Tibial artery (tissue), 4 donors: Measurements from ENCODE around the gene NLGN1.

Experiments
- DNase-seq, 2 donors: peaks; one replicate each; pipeline ENCODE4 v3.0.0-alpha.2; 2019
- H3K27ac ChIP-seq, 2 donors: fragments of 200-600 bp; sonication (generic) in 1 of 2; 1 replicate in 1 of 2; 2 replicates in 1 of 2; pipeline ENCODE4 v1.5.1; 2018 to 2019; ENCODE audit warnings: mild to moderate bottlenecking in 1 of 2
- H3K27me3 ChIP-seq, 2 donors: fragments of 200-600 bp; sonication (generic) in 1 of 2; one replicate each; pipeline versions ENCODE4 v1.5.1 to v1.6.0; 2016 to 2019
- H3K36me3 ChIP-seq, 3 donors: fragments of 200-600 bp; sonication (generic) in 2 of 3; one replicate each; pipeline ENCODE4 v1.5.1; 2016 to 2019; ENCODE audit warnings: mild to moderate bottlenecking in 2 of 3
- H3K4me1 ChIP-seq, 4 donors: fragments of 200-600 bp; sonication (generic) in 2 of 4; 1 replicate in 3 of 4; 2 replicates in 1 of 4; pipeline ENCODE4 v1.5.1; 2016 to 2019
- H3K4me3 ChIP-seq, 2 donors: fragments of 200-600 bp; sonication (generic) in 1 of 2; 1 replicate in 1 of 2; 2 replicates in 1 of 2; pipeline ENCODE4 v1.5.1; 2018 to 2019; ENCODE audit warnings: mild to moderate bottlenecking in 2 of 2
- H3K9me3 ChIP-seq, 3 donors: fragments of 200-600 bp; sonication (generic) in 1 of 3; one replicate each; pipeline ENCODE4 v1.5.1; 2016 to 2019
- intact Hi-C: fragments of 100-400 bp; cut with DNase I; formaldehyde crosslinking; loops from one replicate; pipeline ENCODE4 v1.15.0; 2023; ENCODE audit warnings: low total_unique reads
- TF ChIP-seq, protein P1 (sequence below), 2 experiments: fragments of 200-600 bp in 1 of 2; fragments of 450-650 bp in 1 of 2; IDR thresholded peaks; one replicate each; pipeline ENCODE4 v1.5.1; 2017 to 2019; ENCODE audit warnings: antibody characterized with exemption in 2 of 2, mild to moderate bottlenecking in 1 of 2, moderate library complexity in 1 of 2

The NLGN1 gene

DNA sequence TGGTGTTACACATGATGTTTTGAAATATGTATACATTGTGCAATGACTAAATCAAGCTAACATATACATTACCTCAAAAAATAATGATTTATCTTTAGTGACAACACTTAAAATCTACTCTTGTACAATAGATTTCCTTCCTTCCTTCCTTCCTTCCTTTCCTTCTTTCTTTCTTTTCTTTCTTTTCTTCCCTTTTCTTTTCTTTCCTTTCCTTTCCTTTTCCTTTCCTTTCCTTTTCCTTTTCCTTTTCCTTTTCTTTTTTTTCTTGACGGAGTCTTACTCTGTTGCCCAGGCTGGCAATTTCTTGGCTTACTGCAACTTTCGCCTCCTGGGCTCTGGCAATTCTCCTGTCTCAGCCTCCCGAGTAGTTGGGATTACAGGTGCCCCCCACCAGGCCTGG is 170.5 kb downstream of the NLGN1 start:
- no peak overlapping the region for H3K27ac ChIP-seq
- H3K4me3 ChIP-seq = no peak overlapping the region
- TF ChIP-seq, protein P1, sequence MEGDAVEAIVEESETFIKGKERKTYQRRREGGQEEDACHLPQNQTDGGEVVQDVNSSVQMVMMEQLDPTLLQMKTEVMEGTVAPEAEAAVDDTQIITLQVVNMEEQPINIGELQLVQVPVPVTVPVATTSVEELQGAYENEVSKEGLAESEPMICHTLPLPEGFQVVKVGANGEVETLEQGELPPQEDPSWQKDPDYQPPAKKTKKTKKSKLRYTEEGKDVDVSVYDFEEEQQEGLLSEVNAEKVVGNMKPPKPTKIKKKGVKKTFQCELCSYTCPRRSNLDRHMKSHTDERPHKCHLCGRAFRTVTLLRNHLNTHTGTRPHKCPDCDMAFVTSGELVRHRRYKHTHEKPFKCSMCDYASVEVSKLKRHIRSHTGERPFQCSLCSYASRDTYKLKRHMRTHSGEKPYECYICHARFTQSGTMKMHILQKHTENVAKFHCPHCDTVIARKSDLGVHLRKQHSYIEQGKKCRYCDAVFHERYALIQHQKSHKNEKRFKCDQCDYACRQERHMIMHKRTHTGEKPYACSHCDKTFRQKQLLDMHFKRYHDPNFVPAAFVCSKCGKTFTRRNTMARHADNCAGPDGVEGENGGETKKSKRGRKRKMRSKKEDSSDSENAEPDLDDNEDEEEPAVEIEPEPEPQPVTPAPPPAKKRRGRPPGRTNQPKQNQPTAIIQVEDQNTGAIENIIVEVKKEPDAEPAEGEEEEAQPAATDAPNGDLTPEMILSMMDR (IDR thresholded peaks at IDR 0.05) = no peak
- intact Hi-C loops = no loop called here
- H3K4me1 ChIP-seq = no peaks in the 10 kb centered on the region
- no peaks in the 10 kb centered on the region for H3K9me3 ChIP-seq
- H3K27me3 ChIP-seq = no peaks in the 10 kb centered on the region
- H3K36me3 ChIP-seq = no peaks in the 10 kb centered on the region
- no peak for DNase-seq

DNA sequence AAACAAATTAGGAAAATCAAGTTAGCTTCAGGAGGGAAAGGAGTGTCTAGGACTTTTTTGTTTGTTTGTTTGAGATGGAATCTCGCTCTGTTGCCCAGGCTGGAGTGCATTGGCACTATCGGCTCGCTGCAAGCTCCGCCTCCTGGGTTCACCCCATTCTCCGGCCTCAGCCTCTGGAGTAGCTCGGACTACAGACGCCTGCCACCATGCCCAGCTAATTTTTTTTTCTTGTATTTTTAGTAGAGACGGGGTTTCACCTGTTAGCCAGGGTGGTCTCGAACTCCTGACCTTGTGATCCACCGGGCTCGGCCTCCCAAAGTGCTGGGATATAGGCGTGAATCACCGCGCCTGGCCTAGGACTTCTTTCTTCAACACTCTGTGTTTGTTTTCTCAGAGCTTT is 171.1 kb downstream of the NLGN1 start:
- Histone ChIP-seq H3K36me3 (no peaks in the 10 kb centered on the region), H3K27me3 (no peaks in the 10 kb centered on the region), H3K9me3 (no peaks in the 10 kb centered on the region), H3K4me3 (no peak overlapping the region), H3K27ac (no peak overlapping the region), H3K4me1 (no peaks in the 10 kb centered on the region)
- TF ChIP-seq, protein P1 (IDR thresholded peaks at IDR 0.05) = no peak
- DNase-seq = no peak
- intact Hi-C loops = no loop called here

- intact Hi-C loops = no loop called here
- Histone ChIP-seq H3K27me3 (no peaks in the 10 kb centered on the region), H3K27ac (no peak overlapping the region), H3K36me3 (no peaks in the 10 kb centered on the region), H3K9me3 (no peaks in the 10 kb centered on the region), H3K4me1 (peaks cover 0 to 8% (median 0%) of the 10 kb centered on the region in 4 donors), H3K4me3 (no peak overlapping the region)
- DNase-seq = no peak
- TF ChIP-seq, protein P1 (IDR thresholded peaks at IDR 0.05) = no peak
Observed at GRCh38 chr3:173583496-173583895, 186.0 kb downstream of the NLGN1 start.

DNA sequence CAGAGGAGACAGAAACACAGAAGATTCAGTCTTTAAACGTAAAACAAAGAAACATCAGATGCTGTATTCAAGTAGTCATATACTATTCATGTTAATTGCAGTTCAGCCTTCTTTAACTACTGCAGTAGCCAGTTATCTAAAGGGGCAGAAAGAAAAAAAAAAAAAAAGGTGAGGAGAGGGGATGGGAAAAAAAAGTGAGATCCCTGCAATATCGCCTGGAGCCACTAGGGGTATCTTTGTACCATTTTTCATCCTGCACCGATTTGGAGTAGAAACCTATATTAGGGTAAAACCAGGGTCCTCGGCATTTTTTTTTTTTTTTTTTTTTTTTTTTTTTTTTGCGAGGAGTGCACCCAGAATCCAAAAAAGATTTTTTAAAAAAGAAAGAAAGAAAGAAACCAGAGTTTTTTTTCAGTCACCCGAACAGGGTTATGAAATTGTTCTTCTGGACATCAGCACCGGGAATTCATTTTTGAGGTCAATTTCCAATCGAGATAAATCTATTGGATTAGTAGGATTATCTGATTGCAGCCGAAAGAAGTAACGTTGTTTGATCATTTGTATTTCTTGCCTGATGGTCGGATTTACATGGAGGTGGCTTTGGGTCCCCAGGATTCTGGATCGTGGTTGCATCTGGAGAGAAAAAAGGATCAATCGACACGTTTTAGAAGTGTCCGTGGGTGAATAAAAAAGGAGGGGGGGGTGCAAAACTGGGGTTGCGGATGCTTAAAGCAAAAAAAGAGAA is 186.7 kb downstream of the NLGN1 start:
- TF ChIP-seq, protein P1 (IDR thresholded peaks at IDR 0.05) = peak; percentile 53 to 57
- Histone ChIP-seq H3K36me3 (no peaks in the 10 kb centered on the region), H3K4me1 (peaks cover 0 to 8% (median 0%) of the 10 kb centered on the region in 4 donors), H3K9me3 (no peaks in the 10 kb centered on the region), H3K27ac (peak overlapping the region; percentile 58 to 59), H3K4me3 (peak overlapping the region; percentile 58 to 60), H3K27me3 (no peaks in the 10 kb centered on the region)
- intact Hi-C loops = no loop called here
- no peak for DNase-seq

GRCh38 chr3:173584838-173585831 is 187.6 kb downstream of the NLGN1 start:
- TF ChIP-seq, protein P1 (IDR thresholded peaks at IDR 0.05) = no peak
- Histone ChIP-seq H3K4me3 (peak overlapping the region; percentile 58 to 60), H3K27ac (peak overlapping the region; percentile 58 to 59), H3K27me3 (no peaks in the 10 kb centered on the region), H3K9me3 (no peaks in the 10 kb centered on the region), H3K4me1 (peaks cover 0 to 8% (median 0%) of the 10 kb centered on the region in 4 donors), H3K36me3 (no peaks in the 10 kb centered on the region)
- peak; percentile 38 to 71 for DNase-seq
- intact Hi-C loops = no loop called here
